K562 (cell line): ENCODE measurements around the gene PDE11A. TPM values are rescaled to one million over a fixed set of nuclear protein-coding genes. Genes with fewer than 3 reads are reported as not detected.

ENCODE experiments used
- CEBPB ChIP-seq: fragments of 450-650 bp; IDR thresholded peaks from 2 replicates; pipeline ENCODE4 v1.6.1; 2016; ENCODE audit warnings: missing genetic modification characterization, missing compliant biosample characterization
- DIDO1 ChIP-seq: fragments of 450-650 bp; IDR thresholded peaks from 2 replicates; pipeline ENCODE4 v1.6.1; 2016; ENCODE audit warnings: low read depth, missing biosample characterization, missing genetic modification characterization
- E2F8 ChIP-seq: fragments of 450-650 bp; IDR thresholded peaks from 2 replicates; pipeline ENCODE4 v1.7.1; 2018; ENCODE audit warnings: mild to moderate bottlenecking, low read depth; ENCODE audit not compliant: partially characterized antibody
- HNRNPK ChIP-seq: fragments of 200-400 bp; formaldehyde crosslinking; IDR thresholded peaks from one replicate; pipeline ENCODE4 v1.6.1; 2018; ENCODE audit warnings: mild to moderate bottlenecking, low read depth, low read length; ENCODE audit not compliant: poor library complexity, severe bottlenecking
- KDM5B ChIP-seq: fragments of 200-600 bp; sonication (generic); IDR thresholded peaks from 2 replicates; pipeline ENCODE4 v1.6.1; 2012; ENCODE audit warnings: low read depth, mild to moderate bottlenecking, moderate library complexity, low read length, control low read depth, inconsistent platforms; ENCODE audit not compliant: insufficient replicate concordance
- LARP7 ChIP-seq: fragments of 450-650 bp; IDR thresholded peaks from 2 replicates; pipeline ENCODE4 v1.6.1; 2016
- PML ChIP-seq: IDR thresholded peaks from 2 replicates; pipeline ENCODE4 v1.6.1; 2012; ENCODE audit warnings: low read length, inconsistent platforms
- RCOR1 ChIP-seq, 2 experiments: IDR thresholded peaks; 2 replicates each; pipeline ENCODE4 v1.6.1; 2012; ENCODE audit warnings: low read depth in 2 of 2, low read length in 2 of 2, borderline replicate concordance in 1 of 2, improper control_type of control experiment in 1 of 2
- RFX1 ChIP-seq: fragments of 450-650 bp; IDR thresholded peaks from 2 replicates; pipeline ENCODE4 v1.6.1; 2016; ENCODE audit warnings: mild to moderate bottlenecking, moderate library complexity
- SIX5 ChIP-seq, 2 experiments: IDR thresholded peaks; 2 replicates each; pipeline ENCODE4 v1.6.1; 2011; ENCODE audit warnings: low read length in 2 of 2, borderline replicate concordance in 1 of 2, low read depth in 1 of 2, mild to moderate bottlenecking in 1 of 2, moderate library complexity in 1 of 2; ENCODE audit not compliant: insufficient read depth in 1 of 2
- TEAD4 ChIP-seq, 2 experiments: sonication (generic) in 1 of 2; formaldehyde crosslinking in 1 of 2; IDR thresholded peaks; 2 replicates each; pipeline versions ENCODE4 v1.6.1 to v1.8.0; 2012 to 2022; ENCODE audit warnings: borderline replicate concordance in 1 of 2, inconsistent platforms in 1 of 2, low read length in 1 of 2, mild to moderate bottlenecking in 1 of 2, missing genetic modification reagents in 1 of 2
- ZBTB43 ChIP-seq: sonication (generic); formaldehyde crosslinking; IDR thresholded peaks from 2 replicates; pipeline ENCODE4 v1.8.0; 2023; ENCODE audit warnings: mild to moderate bottlenecking, missing genetic modification reagents
- ZNF561 ChIP-seq: fragments of 450-650 bp; formaldehyde crosslinking; conservative IDR thresholded peaks from 2 replicates; pipeline ENCODE4 v1.4.0; 2020; ENCODE audit warnings: mild to moderate bottlenecking, moderate library complexity
- polyA plus RNA-seq, 8 experiments: library from polyadenylated mRNA; depleted of rRNA in 4 of 8; stranded (reverse) in 5 of 8; unstranded in 3 of 8; fragments of >200 nt; fragmentation: Nextera tagmentation in 2 of 8; fragmentation: Illumina TruSeq in 1 of 8; extraction: Ambion mirVana in 2 of 8; extraction: Trizol in 1 of 8; gene quantifications; 2 replicates each; pipeline versions ENCODE4 v1.2.1 to v1.2.3, GENCODE V29; 2011 to 2014; ENCODE audit warnings: inconsistent platforms in 1 of 8, missing spikeins in 1 of 8
- total RNA-seq, 7 experiments: library from RNA; depleted of rRNA in 6 of 7; stranded (reverse); fragments of >200 nt in 6 of 7; fragmentation: Illumina TruSeq in 2 of 7; extraction: Trizol in 2 of 7; gene quantifications; 2 replicates each; pipeline versions ENCODE4 v1.2.1 to v1.2.3, GENCODE V29; 2011 to 2021; ENCODE audit warnings: low replicate concordance in 1 of 7

PDE11A gene
- total and polyA plus RNA-seq, 9 of the 15 experiments (the other 6 are each of a cell fraction or from before 2014, with no cell fraction given), result 3.2 to 22.1 (median 5.7) TPM

DNA sequence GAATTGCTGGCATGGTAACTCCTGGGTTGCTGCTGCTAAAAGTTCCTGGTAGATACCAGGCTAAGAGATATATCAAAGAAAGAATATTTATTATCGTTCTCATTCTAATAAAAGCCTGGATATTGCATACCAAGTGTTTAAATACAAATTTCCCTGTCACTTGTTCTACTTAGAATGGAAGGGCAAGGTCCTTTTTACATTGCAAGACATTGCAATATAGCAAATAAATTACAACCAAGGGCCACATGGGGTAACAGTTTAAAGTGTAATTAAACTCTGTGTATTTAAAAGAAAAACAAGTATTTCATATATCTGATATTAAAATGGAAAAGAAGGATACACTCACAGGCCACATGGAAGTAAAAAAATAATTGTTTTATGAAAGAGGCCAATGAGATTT, 16.2 kb downstream of the PDE11A start (continued):
- no peak for TF ChIP-seq E2F8
- TF ChIP-seq ZNF561 (CRISPR knock-in tag), result no peak
- no peak for TF ChIP-seq CEBPB (tag)
- TF ChIP-seq SIX5 (IDR thresholded peaks at IDR 0.05; ENCODE audit: borderline replicate concordance in 1 of 2, insufficient read depth in 1 of 2, low read depth in 1 of 2, low read length in 2 of 2), result no peak
- TF ChIP-seq PML, result no peak
- no peak for TF ChIP-seq RCOR1 (IDR thresholded peaks at IDR 0.05; ENCODE audit: borderline replicate concordance in 1 of 2, low read depth in 2 of 2, low read length in 2 of 2)
- no peak for TF ChIP-seq ZBTB43
- no peak for TF ChIP-seq TEAD4 (IDR thresholded peaks at IDR 0.05; ENCODE audit: low read length)
- TF ChIP-seq TEAD4 (CRISPR knock-in tag; IDR thresholded peaks at IDR 0.05; ENCODE audit: borderline replicate concordance), result no peak
- no peak for TF ChIP-seq LARP7
- TF ChIP-seq RFX1, result no peak
- no peak for TF ChIP-seq HNRNPK
- TF ChIP-seq DIDO1 (tag), result no peak
- no peak for TF ChIP-seq KDM5B
